SK-N-SH (cell line): ENCODE results near the gene MTCL1. TPM values are rescaled to one million over a fixed set of nuclear protein-coding genes. Genes with fewer than 3 reads are reported as not detected.

Experiments used
- CTCF ChIA-PET: fragments of 300-600, 350-600 bp; formaldehyde crosslinking; extraction: SDS; loops from one replicate; lab custom pipeline; 2021; lab: Yijun Ruan, JAX
- POLR2A ChIA-PET: fragments of 350-600 bp; sonication (Branson Sonifier 250); formaldehyde crosslinking; extraction: SDS; loops from one replicate; lab custom pipeline; 2020; ENCODE audit warnings: antibody characterized with exemption, inconsistent platforms; lab: Yijun Ruan, JAX
- DNase-seq: peaks from one replicate; pipeline ENCODE4 v3.0.0; 2012
- H2AFZ ChIP-seq: fragments of 200-600 bp; sonication (generic); 2 replicates; pipeline ENCODE4 v1.8.1; 2016; ENCODE audit warnings: antibody characterized with exemption, mild to moderate bottlenecking, low read depth
- H3F3A ChIP-seq: fragments of 200-600 bp; sonication (generic); replicated peaks from 2 replicates; pipeline ENCODE3; 2016; ENCODE audit warnings: antibody characterized with exemption, mild to moderate bottlenecking; ENCODE audit not compliant: insufficient read depth
- H3K27ac ChIP-seq, 2 experiments: fragments of 200-500 bp in 1 of 2; fragments of 200-600 bp in 1 of 2; sonication (Bioruptor generic) in 1 of 2; sonication (generic), shearing (Covaris generic) in 1 of 2; 2 replicates each; pipeline versions ENCODE4 v1.5.1 to v1.6.1; 2014 to 2016; ENCODE audit warnings: low read depth in 2 of 2, inconsistent platforms in 1 of 2, low read length in 1 of 2, mild to moderate bottlenecking in 1 of 2, mixed read lengths in 1 of 2
- H3K27me3 ChIP-seq: fragments of 200-600 bp; sonication (generic), shearing (Covaris generic); 2 replicates; pipeline ENCODE4 v1.6.1; 2016; ENCODE audit warnings: mixed run types; ENCODE audit not compliant: insufficient read depth
- H3K36me3 ChIP-seq, 2 experiments: fragments of 200-500 bp in 1 of 2; fragments of 200-600 bp in 1 of 2; sonication (Bioruptor generic) in 1 of 2; sonication (generic) in 1 of 2; replicated peaks in 1 of 2; 2 replicates each; pipeline versions ENCODE3 to v1.5.1; 2014 to 2016; ENCODE audit warnings: low read length in 1 of 2, mild to moderate bottlenecking in 1 of 2; ENCODE audit not compliant: insufficient read depth in 2 of 2, control insufficient read depth in 1 of 2
- H3K4me1 ChIP-seq, 2 experiments: fragments of 200-500 bp in 1 of 2; fragments of 200-600 bp in 1 of 2; sonication (Bioruptor generic) in 1 of 2; sonication (generic), shearing (Covaris generic) in 1 of 2; 2 replicates each; pipeline versions ENCODE4 v1.5.1 to v1.6.1; 2014 to 2016; ENCODE audit warnings: low read depth in 1 of 2, low read length in 1 of 2, mixed run types in 1 of 2; ENCODE audit not compliant: insufficient read depth in 2 of 2, control insufficient read depth in 1 of 2
- H3K4me2 ChIP-seq: fragments of 200-600 bp; sonication (generic), shearing (Covaris generic); 2 replicates; pipeline ENCODE4 v1.6.1; 2017; ENCODE audit warnings: mixed run types
- H3K4me3 ChIP-seq, 2 experiments: fragments of 200-500 bp in 1 of 2; fragments of 200-600 bp in 1 of 2; sonication (Bioruptor generic) in 1 of 2; sonication (generic), shearing (Covaris generic) in 1 of 2; 2 replicates each; pipeline versions ENCODE4 v1.5.1 to v1.8.1; 2014 to 2016; ENCODE audit warnings: low read depth in 2 of 2, inconsistent platforms in 1 of 2, low read length in 1 of 2, mild to moderate bottlenecking in 1 of 2, mixed read lengths in 1 of 2, moderate library complexity in 1 of 2
- H3K79me2 ChIP-seq: fragments of 200-600 bp; sonication (generic); 2 replicates; pipeline ENCODE4 v1.8.1; 2017; ENCODE audit warnings: mild to moderate bottlenecking; ENCODE audit not compliant: insufficient read depth
- H3K9ac ChIP-seq: fragments of 200-600 bp; sonication (generic); 2 replicates; pipeline ENCODE4 v1.6.1; 2017; ENCODE audit warnings: mixed run types
- H3K9me2 ChIP-seq: fragments of 200-600 bp; sonication (generic); 2 replicates; pipeline ENCODE4 v1.6.1; 2017; ENCODE audit warnings: mixed run types
- H3K9me3 ChIP-seq: fragments of 200-600 bp; sonication (generic); 2 replicates; pipeline ENCODE4 v1.6.1; 2017; ENCODE audit warnings: mixed run types, mild to moderate bottlenecking, moderate library complexity
- H4K20me1 ChIP-seq: fragments of 200-600 bp; sonication (generic); 2 replicates; pipeline ENCODE4 v1.6.1; 2017; ENCODE audit warnings: mild to moderate bottlenecking, mixed run types; ENCODE audit not compliant: insufficient read depth
- FOSL2 ChIP-seq: IDR thresholded peaks from 2 replicates; pipeline ENCODE4 v1.4.0; 2012; ENCODE audit warnings: low read depth, mild to moderate bottlenecking, moderate library complexity, borderline replicate concordance
- FOXJ3 ChIP-seq: sonication (generic); formaldehyde crosslinking; IDR thresholded peaks from 2 replicates; pipeline ENCODE4 v1.5.1; 2020; ENCODE audit warnings: mild to moderate bottlenecking, missing genetic modification reagents
- GATA2 ChIP-seq: sonication (generic); formaldehyde crosslinking; IDR thresholded peaks from 2 replicates; pipeline ENCODE4 v1.5.0; 2020; ENCODE audit warnings: mild to moderate bottlenecking, missing genetic modification reagents
- MEF2A ChIP-seq: IDR thresholded peaks from 2 replicates; pipeline ENCODE4 v1.4.0; 2012; ENCODE audit warnings: low read depth, borderline replicate concordance
- NFIC ChIP-seq: IDR thresholded peaks from 2 replicates; pipeline ENCODE4 v1.4.0; 2012; ENCODE audit warnings: borderline replicate concordance
- NRF1 ChIP-seq: IDR thresholded peaks from 2 replicates; pipeline ENCODE4 v1.6.1; 2012; ENCODE audit warnings: low read depth, mild to moderate bottlenecking, low read length
- POLR2AphosphoS5 ChIP-seq: IDR thresholded peaks from 2 replicates; pipeline ENCODE4 v1.6.1; 2012; ENCODE audit warnings: low read depth, low read length
- RCOR1 ChIP-seq: fragments of 150-350 bp; IDR thresholded peaks from 2 replicates; pipeline ENCODE4 v1.6.1; 2017; ENCODE audit warnings: antibody characterized with exemption, low read length
- REST ChIP-seq: IDR thresholded peaks from 2 replicates; pipeline ENCODE4 v1.6.1; 2012; ENCODE audit warnings: mild to moderate bottlenecking, low read depth, low read length, moderate library complexity
- RXRA ChIP-seq: IDR thresholded peaks from 2 replicates; pipeline ENCODE4 v1.4.0; 2012; ENCODE audit warnings: low read depth, mild to moderate bottlenecking, borderline replicate concordance
- TAF1 ChIP-seq: IDR thresholded peaks from 2 replicates; pipeline ENCODE4 v1.6.1; 2012; ENCODE audit warnings: low read depth, mild to moderate bottlenecking, low read length, moderate library complexity, borderline replicate concordance
- YY1 ChIP-seq: IDR thresholded peaks from 2 replicates; pipeline ENCODE4 v1.4.0; 2012; ENCODE audit warnings: low read depth, mild to moderate bottlenecking
- WGBS: methylation state at CpG from one replicate; pipeline ENCODE4 v1.1.6; 2017; ENCODE audit warnings: low lambda C conversion rate; 5-methylcytosine and 5-hydroxymethylcytosine counted together
- polyA plus RNA-seq, 3 experiments: library from polyadenylated mRNA; depleted of rRNA; stranded (reverse); fragments of >200 nt; gene quantifications; 2 replicates each; pipeline ENCODE4 v1.2.3, GENCODE V29; 2012

MTCL1 gene
- polyA plus RNA-seq, 1 of the 3 experiments (the other 2 are of a cell fraction) = 33.5 TPM

- no peak for TF ChIP-seq REST
- peak; percentile 67; the same call in 1 of the 2 replicates for TF ChIP-seq RXRA
- no peak for TF ChIP-seq TAF1
- no peak for TF ChIP-seq MEF2A
- no peak for TF ChIP-seq FOXJ3
- peak; percentile 78; the same call in 1 of the 2 replicates for TF ChIP-seq FOSL2
- TF ChIP-seq NFIC = peak; percentile 75
- TF ChIP-seq GATA2 (CRISPR knock-in tag) = no peak; the same call in 1 of the 2 replicates
- TF ChIP-seq YY1 = no peak
These were observed 89.0 kb downstream of the MTCL1 start (continued) for GRCh38 chr18:8794156-8794933.

- 56% methylated on average over 7 of the region's 7 CpGs for whole genome bisulfite sequencing
- Histone ChIP-seq H3F3A (peaks cover 33% of the 10 kb centered on the region), H3K9me3 (no peaks in the 10 kb centered on the region), H3K27ac (peak overlapping the region; percentile 91 to 94), H3K9me2 (no peaks in the 10 kb centered on the region), H3K9ac (peak overlapping the region; percentile 32; the same call in 1 of the 2 replicates), H3K27me3 (no peaks in the 10 kb centered on the region), H4K20me1 (no peaks in the 10 kb centered on the region), H3K4me1 (peaks cover 57 to 71% of the 10 kb centered on the region in 2 experiments), H3K79me2 (no peaks in the 10 kb centered on the region; the same call in 1 of the 2 replicates), H3K36me3 (peaks cover 22 to 35% of the 10 kb centered on the region in 2 experiments), H3K4me2 (peak overlapping the region; percentile 65), H2AFZ (no peak overlapping the region), H3K4me3 (no peak overlapping the region; a peak in 1 of 4 replicates)
- no peak for DNase-seq
- TF ChIP-seq GATA2 (CRISPR knock-in tag) (peak; percentile 84; the same call in 1 of the 2 replicates), NRF1 (no peak), POLR2AphosphoS5 (0 out of 2 replicates have a peak, but pooled peaks have one; percentile 1), RCOR1 (peak; percentile 41; the same call in 1 of the 2 replicates)
- ChIA-PET POLR2A (interaction anchor here (3.2 kb wide), 1 partner anchor 29 kb away, joined by 26 read pairs; no protein-coding TSS in a partner anchor), CTCF (interaction anchor here (1.1 kb wide), 1 partner anchor 193 kb away, joined by 3 read pairs; no protein-coding TSS in a partner anchor)
These were observed 89.6 kb downstream of the MTCL1 start for GRCh38 chr18:8794934-8795280.
